ENCODE measurements around the gene FOSL2. TPM values are rescaled to one million over a fixed set of nuclear protein-coding genes. Genes with fewer than 3 reads are reported as not detected.
A peak's percentile ranks its signal among the peaks of the same experiment; 100 is the strongest.

FOSL2 gene
- polyA plus RNA-seq, 3 donors, result 24.8 to 270 (median 28.6) TPM

- no peak for TF ChIP-seq CTCF (IDR thresholded peaks at IDR 0.05)
- Histone ChIP-seq H3K9me3 (replicated peaks in 1 of 2; ENCODE audit: control insufficient read depth in 1 of 2, insufficient read depth in 1 of 2, low read length in 2 of 2) (no peaks in the 10 kb centered on the region), H3K4me3 (replicated peaks in 1 of 3; ENCODE audit: low read depth in 2 of 3, low read length in 3 of 3) (no peak overlapping the region), H3K9ac (ENCODE audit: insufficient read depth, low read length, poor library complexity, severe bottlenecking) (no peak overlapping the region), H2AFZ (ENCODE audit: insufficient read depth, low read depth, low read length, poor library complexity, severe bottlenecking) (no peak overlapping the region), H3K79me2 (ENCODE audit: insufficient read depth, low read length) (peaks cover 99% of the 10 kb centered on the region), H3K4me2 (replicated peaks; ENCODE audit: extremely low read depth, low read length, poor library complexity, severe bottlenecking) (no peak overlapping the region), H3K4me1 (ENCODE audit: control insufficient read depth in 1 of 2, insufficient read depth in 2 of 2, low read length in 2 of 2) (peaks cover 100% of the 10 kb centered on the region in 2 donors), H3K27me3 (ENCODE audit: control insufficient read depth in 2 of 2, insufficient read depth in 2 of 2, low read length in 2 of 2) (no peaks in the 10 kb centered on the region), H3K27ac (ENCODE audit: low read depth in 1 of 2, low read length in 2 of 2) (peak overlapping the region in 1 of 2 donors; percentile 93), H3K36me3 (replicated peaks in 1 of 2; ENCODE audit: control insufficient read depth in 1 of 2, insufficient read depth in 2 of 2, low read length in 2 of 2) (peaks cover 64 to 99% of the 10 kb centered on the region in 2 donors), H4K20me1 (ENCODE audit: insufficient read depth, low read length) (peaks cover 100% of the 10 kb centered on the region)
- peaks cover 96% of the 10 kb centered on the region for H3K4me1 Mint-ChIP-seq
- H3K27me3 Mint-ChIP-seq (ENCODE audit: low read depth in 3 of 3), result peaks cover 0 to 5% (median 0%) of the 10 kb centered on the region in 3 donors
- H3K4me3 Mint-ChIP-seq, result peak overlapping the region in 1 of 2 donors; percentile 37
- H3K9me3 Mint-ChIP-seq, result no peaks in the 10 kb centered on the region
- H3K27ac Mint-ChIP-seq, result peak overlapping the region; percentile 31 to 97 (median 63)
- H3K36me3 Mint-ChIP-seq, result peaks cover 68 to 91% of the 10 kb centered on the region in 2 donors
- intact Hi-C loops (cut with micrococcal nuclease), result loop anchor here in 1 of 2 donors (10.0 kb wide), 1 partner anchor 647 kb away; no protein-coding TSS in a partner anchor
- no peak for DNase-seq
- WGBS (ENCODE audit: insufficient coverage), result 92% methylated on average over 5 of the region's 6 CpGs
These were observed 9.4 kb downstream of the FOSL2 start for GRCh38 chr2:28401948-28402550.

GRCh38 chr2:28403370-28403956, 10.8 kb downstream of the FOSL2 start:
- peaks cover 96% of the 10 kb centered on the region for H3K4me1 Mint-ChIP-seq
- no peak for TF ChIP-seq CTCF (IDR thresholded peaks at IDR 0.05)
- WGBS (ENCODE audit: insufficient coverage), result 79% methylated on average over 7 of the region's 7 CpGs
- intact Hi-C loops (cut with micrococcal nuclease), result loop anchor here in 1 of 2 donors (10.0 kb wide), 1 partner anchor 649 kb away; no protein-coding TSS in a partner anchor
- H3K36me3 ChIP-seq (replicated peaks in 1 of 2; ENCODE audit: control insufficient read depth in 1 of 2, insufficient read depth in 2 of 2, low read length in 2 of 2), result peaks cover 73 to 100% of the 10 kb centered on the region in 2 donors
- no peaks in the 10 kb centered on the region for H3K9me3 ChIP-seq (replicated peaks in 1 of 2; ENCODE audit: control insufficient read depth in 1 of 2, insufficient read depth in 1 of 2, low read length in 2 of 2)
- no peak for DNase-seq
- peaks cover 82 to 92% of the 10 kb centered on the region in 2 donors for H3K36me3 Mint-ChIP-seq
- H3K4me1 ChIP-seq (ENCODE audit: control insufficient read depth in 1 of 2, insufficient read depth in 2 of 2, low read length in 2 of 2), result peaks cover 100% of the 10 kb centered on the region in 2 donors
- no peaks in the 10 kb centered on the region for H3K9me3 Mint-ChIP-seq
- peak overlapping the region; percentile 30 to 97 (median 77) for H3K27ac Mint-ChIP-seq
- H3K4me3 ChIP-seq (replicated peaks in 1 of 3; ENCODE audit: low read depth in 2 of 3, low read length in 3 of 3), result no peak overlapping the region
- no peaks in the 10 kb centered on the region for H3K27me3 ChIP-seq (ENCODE audit: control insufficient read depth in 2 of 2, insufficient read depth in 2 of 2, low read length in 2 of 2)
- H3K79me2 ChIP-seq (ENCODE audit: insufficient read depth, low read length), result peaks cover 99% of the 10 kb centered on the region
- peak overlapping the region in 1 of 2 donors; percentile 93 for H3K27ac ChIP-seq (ENCODE audit: low read depth in 1 of 2, low read length in 2 of 2)
- H2AFZ ChIP-seq (ENCODE audit: insufficient read depth, low read depth, low read length, poor library complexity, severe bottlenecking), result no peak overlapping the region
- no peak overlapping the region for H3K4me3 Mint-ChIP-seq
- H3K4me2 ChIP-seq (replicated peaks; ENCODE audit: extremely low read depth, low read length, poor library complexity, severe bottlenecking), result no peak overlapping the region
- no peak overlapping the region for H3K9ac ChIP-seq (ENCODE audit: insufficient read depth, low read length, poor library complexity, severe bottlenecking)
- H4K20me1 ChIP-seq (ENCODE audit: insufficient read depth, low read length), result peaks cover 100% of the 10 kb centered on the region
- peaks cover 0 to 5% (median 0%) of the 10 kb centered on the region in 3 donors for H3K27me3 Mint-ChIP-seq (ENCODE audit: low read depth in 3 of 3)

All from CD14-positive monocyte (primary cell).